ENCODE measurements around the gene GRHPR. TPM values are rescaled to one million over a fixed set of nuclear protein-coding genes. Genes with fewer than 3 reads are reported as not detected.
"Not testable (repeated sequence)": the region's sequence is repeated elsewhere in the genome, so short reads cannot be mapped to it uniquely, and the experiment has no call there.

Gene GRHPR
- total RNA-seq, 1 donor from 2014 or later: 84.3 TPM

DNA sequence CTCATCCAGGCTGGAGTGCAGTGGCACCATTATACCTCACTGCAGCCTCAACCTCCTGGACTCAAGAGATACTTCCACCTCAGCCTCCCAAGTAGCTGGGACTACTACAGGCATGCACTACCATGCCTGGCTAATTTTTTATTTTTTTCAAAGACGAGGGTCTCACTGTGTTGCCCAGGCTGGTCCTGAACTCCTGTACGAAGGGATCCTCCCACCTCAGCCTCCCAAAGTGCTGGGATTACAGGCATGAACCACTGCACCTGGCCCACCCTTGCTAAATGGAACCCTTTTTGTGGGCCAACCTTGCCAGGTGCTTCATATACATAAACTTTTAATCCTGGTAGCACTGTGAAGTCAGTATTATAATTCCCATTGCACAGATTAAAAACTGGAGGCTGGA lies 1.0 kb downstream of the GRHPR start:
- peaks cover 25% of the 10 kb centered on the region for H3K4me1 Mint-ChIP-seq (ENCODE audit: low read depth)
- DNase-seq (ENCODE audit: low spot score): no peak
- H3K27ac Mint-ChIP-seq (ENCODE audit: unreplicated experiment): peak overlapping the region; percentile 88
- peaks cover 15% of the 10 kb centered on the region for H3K36me3 Mint-ChIP-seq (ENCODE audit: low read depth)
- no peaks in the 10 kb centered on the region for H3K9me3 Mint-ChIP-seq (ENCODE audit: low read depth)
- H3K4me3 Mint-ChIP-seq (ENCODE audit: unreplicated experiment): peak overlapping the region; percentile 92
- TF ChIP-seq, protein P1, sequence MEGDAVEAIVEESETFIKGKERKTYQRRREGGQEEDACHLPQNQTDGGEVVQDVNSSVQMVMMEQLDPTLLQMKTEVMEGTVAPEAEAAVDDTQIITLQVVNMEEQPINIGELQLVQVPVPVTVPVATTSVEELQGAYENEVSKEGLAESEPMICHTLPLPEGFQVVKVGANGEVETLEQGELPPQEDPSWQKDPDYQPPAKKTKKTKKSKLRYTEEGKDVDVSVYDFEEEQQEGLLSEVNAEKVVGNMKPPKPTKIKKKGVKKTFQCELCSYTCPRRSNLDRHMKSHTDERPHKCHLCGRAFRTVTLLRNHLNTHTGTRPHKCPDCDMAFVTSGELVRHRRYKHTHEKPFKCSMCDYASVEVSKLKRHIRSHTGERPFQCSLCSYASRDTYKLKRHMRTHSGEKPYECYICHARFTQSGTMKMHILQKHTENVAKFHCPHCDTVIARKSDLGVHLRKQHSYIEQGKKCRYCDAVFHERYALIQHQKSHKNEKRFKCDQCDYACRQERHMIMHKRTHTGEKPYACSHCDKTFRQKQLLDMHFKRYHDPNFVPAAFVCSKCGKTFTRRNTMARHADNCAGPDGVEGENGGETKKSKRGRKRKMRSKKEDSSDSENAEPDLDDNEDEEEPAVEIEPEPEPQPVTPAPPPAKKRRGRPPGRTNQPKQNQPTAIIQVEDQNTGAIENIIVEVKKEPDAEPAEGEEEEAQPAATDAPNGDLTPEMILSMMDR (IDR thresholded peaks at IDR 0.05): no peak
- no peaks in the 10 kb centered on the region for H3K27me3 Mint-ChIP-seq (ENCODE audit: low read depth)

DNA sequence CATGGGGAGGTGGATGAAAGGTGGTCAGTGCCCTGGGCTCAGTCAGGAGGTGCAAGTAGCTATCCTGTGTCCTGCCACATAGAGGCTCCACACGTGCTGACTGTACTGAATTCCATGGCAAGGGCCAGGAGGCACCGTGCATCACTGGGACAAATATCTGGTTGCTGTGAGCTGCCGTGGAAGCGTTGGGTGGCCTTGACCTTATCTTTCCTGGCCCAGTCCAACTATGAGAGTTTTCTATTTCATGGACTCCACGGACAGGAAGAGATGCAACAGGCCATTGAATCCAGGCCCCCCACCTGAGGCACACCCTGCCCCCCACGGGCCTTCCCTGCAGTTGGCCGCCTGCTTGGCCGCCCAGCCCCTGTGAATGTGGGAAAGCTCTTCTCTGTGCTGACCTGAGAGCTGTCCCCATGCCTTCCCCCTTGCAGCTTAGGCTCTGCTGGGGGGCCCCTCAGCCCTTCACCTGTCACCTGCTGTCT lies 1.7 kb downstream of the GRHPR start:
- Mint-ChIP-seq H3K4me3 (ENCODE audit: unreplicated experiment) (no peak overlapping the region), H3K27me3 (ENCODE audit: low read depth) (no peaks in the 10 kb centered on the region)

DNA sequence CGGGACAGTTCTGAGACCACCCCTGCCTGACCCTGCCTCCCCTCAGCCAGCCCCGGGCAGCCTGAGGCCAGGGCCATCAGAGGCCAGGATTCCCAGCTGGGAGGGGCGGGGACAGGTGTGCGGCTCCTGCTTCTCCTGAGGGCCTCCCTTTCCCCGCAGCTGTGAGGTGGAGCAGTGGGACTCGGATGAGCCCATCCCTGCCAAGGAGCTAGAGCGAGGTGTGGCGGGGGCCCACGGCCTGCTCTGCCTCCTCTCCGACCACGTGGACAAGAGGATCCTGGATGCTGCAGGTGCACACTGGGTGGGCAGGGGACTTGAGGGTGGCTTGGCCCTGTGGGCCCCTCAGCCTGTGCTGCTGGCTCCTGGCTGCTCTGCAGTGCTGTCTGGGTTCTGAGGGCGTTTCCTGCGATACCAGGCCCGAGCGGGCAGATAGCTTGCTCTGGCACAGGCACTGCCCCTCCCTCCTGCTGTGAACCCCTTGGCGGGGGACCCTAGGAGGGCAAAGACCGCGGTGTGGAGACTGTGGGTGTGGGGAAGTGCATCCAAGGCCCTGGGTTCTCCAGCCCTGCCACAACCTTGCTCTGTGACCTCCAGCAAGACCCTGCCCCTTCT lies 2.3 kb downstream of the GRHPR start:
- H3K4me1 Mint-ChIP-seq (ENCODE audit: low read depth): peaks cover 25% of the 10 kb centered on the region
- peak overlapping the region; percentile 12 for H3K27ac Mint-ChIP-seq (ENCODE audit: unreplicated experiment)
- no peaks in the 10 kb centered on the region for H3K9me3 Mint-ChIP-seq (ENCODE audit: low read depth)
- no peaks in the 10 kb centered on the region for H3K27me3 Mint-ChIP-seq (ENCODE audit: low read depth)
- H3K4me3 Mint-ChIP-seq (ENCODE audit: unreplicated experiment): no peak overlapping the region
- DNase-seq (ENCODE audit: low spot score): no peak
- TF ChIP-seq, protein P1 (IDR thresholded peaks at IDR 0.05): no peak
- H3K36me3 Mint-ChIP-seq (ENCODE audit: low read depth): peaks cover 16% of the 10 kb centered on the region

More for the DNA sequence above, 1.7 kb downstream of the GRHPR start:
- H3K4me1 Mint-ChIP-seq (ENCODE audit: low read depth): peaks cover 25% of the 10 kb centered on the region
- TF ChIP-seq, protein P1 (IDR thresholded peaks at IDR 0.05): no peak
- H3K27ac Mint-ChIP-seq (ENCODE audit: unreplicated experiment): peak overlapping the region; percentile 88
- H3K9me3 Mint-ChIP-seq (ENCODE audit: low read depth): no peaks in the 10 kb centered on the region
- peaks cover 16% of the 10 kb centered on the region for H3K36me3 Mint-ChIP-seq (ENCODE audit: low read depth)
- no peak for DNase-seq (ENCODE audit: low spot score)

DNA sequence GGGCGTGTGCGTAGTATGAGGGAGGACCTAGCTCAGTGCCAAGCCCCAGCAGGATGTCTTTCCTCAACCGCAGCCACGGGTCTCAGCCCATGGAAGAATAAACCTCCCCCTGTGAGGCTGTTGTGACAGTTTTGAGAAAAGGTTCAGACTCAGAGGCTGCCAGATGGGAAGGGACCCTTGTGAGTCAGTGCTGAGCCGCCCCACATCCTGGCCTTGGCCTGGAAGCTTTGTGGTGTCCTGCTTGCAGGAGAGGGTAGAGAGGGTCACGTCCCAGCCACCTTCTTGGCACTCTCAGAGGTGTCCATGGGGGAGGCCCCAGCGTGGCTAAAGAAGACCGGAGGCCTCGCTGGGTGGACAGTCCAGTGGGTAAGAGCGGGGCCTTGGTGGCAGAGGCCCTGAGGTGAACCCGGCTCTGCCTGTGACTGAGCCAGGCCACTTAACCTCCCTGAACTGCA lies 2.8 kb downstream of the GRHPR start:
- TF ChIP-seq, protein P1 (IDR thresholded peaks at IDR 0.05): no peak
- H3K27me3 Mint-ChIP-seq (ENCODE audit: low read depth): no peaks in the 10 kb centered on the region
- DNase-seq (ENCODE audit: low spot score): no peak
- H3K27ac Mint-ChIP-seq (ENCODE audit: unreplicated experiment): peak overlapping the region; percentile 12
- H3K4me1 Mint-ChIP-seq (ENCODE audit: low read depth): peaks cover 25% of the 10 kb centered on the region
- peaks cover 16% of the 10 kb centered on the region for H3K36me3 Mint-ChIP-seq (ENCODE audit: low read depth)
- H3K4me3 Mint-ChIP-seq (ENCODE audit: unreplicated experiment): no peak overlapping the region
- no peaks in the 10 kb centered on the region for H3K9me3 Mint-ChIP-seq (ENCODE audit: low read depth)

DNA sequence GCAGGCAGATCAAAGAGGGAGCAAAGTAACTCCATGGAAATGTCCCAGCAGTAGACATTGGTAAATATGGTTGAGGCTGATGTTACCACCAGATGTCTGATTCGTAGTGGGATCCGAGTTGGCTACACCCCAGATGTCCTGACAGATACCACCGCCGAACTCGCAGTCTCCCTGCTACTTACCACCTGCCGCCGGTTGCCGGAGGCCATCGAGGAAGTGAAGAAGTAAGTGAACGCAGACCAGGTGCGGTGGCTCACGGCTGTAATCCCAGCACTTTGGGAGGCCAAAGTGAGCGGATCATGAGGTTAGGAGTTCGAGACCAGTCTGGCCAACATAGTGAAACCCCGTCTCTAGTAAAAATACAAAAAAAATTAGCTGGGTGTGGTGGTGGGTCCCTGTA lies 3.9 kb downstream of the GRHPR start:
- Mint-ChIP-seq H3K36me3 (ENCODE audit: low read depth) (peaks cover 16% of the 10 kb centered on the region), H3K4me1 (ENCODE audit: low read depth) (peaks cover 25% of the 10 kb centered on the region)
- H3K4me3 Mint-ChIP-seq (ENCODE audit: unreplicated experiment); H3K27ac Mint-ChIP-seq (ENCODE audit: unreplicated experiment); H3K27me3 Mint-ChIP-seq (ENCODE audit: low read depth); DNase-seq (ENCODE audit: low spot score); H3K9me3 Mint-ChIP-seq (ENCODE audit: low read depth): not testable (repeated sequence)

DNA sequence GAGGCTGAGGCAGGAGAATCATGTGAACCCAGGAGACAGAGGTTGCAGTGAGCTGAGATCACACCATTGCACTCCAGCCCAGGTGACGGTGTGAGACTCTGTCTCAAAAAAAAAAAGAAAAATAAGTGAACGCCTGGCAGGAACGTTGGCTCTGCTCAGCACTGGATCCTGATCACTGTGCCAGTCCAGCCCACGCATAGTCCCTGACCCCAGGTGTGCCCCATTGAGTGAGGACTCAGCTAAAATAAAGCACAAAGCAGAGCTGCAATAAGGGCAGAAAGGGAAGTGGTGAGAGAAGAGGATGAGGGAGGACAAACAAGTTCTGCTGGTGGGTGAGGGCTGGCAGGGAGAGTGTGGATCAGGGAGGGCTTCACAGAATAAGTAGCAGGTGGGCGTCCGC lies 4.3 kb downstream of the GRHPR start:
- peaks cover 16% of the 10 kb centered on the region for H3K36me3 Mint-ChIP-seq (ENCODE audit: low read depth)
- no peak for DNase-seq (ENCODE audit: low spot score)
- H3K27ac Mint-ChIP-seq (ENCODE audit: unreplicated experiment): no peak overlapping the region
- H3K27me3 Mint-ChIP-seq (ENCODE audit: low read depth): no peaks in the 10 kb centered on the region
- TF ChIP-seq, protein P1 (IDR thresholded peaks at IDR 0.05): no peak
- H3K4me1 Mint-ChIP-seq (ENCODE audit: low read depth): peaks cover 23% of the 10 kb centered on the region
- no peak overlapping the region for H3K4me3 Mint-ChIP-seq (ENCODE audit: unreplicated experiment)
- H3K9me3 Mint-ChIP-seq (ENCODE audit: low read depth): no peaks in the 10 kb centered on the region
